ENCODE measurements around the gene URM1.

Gene URM1

DNA sequence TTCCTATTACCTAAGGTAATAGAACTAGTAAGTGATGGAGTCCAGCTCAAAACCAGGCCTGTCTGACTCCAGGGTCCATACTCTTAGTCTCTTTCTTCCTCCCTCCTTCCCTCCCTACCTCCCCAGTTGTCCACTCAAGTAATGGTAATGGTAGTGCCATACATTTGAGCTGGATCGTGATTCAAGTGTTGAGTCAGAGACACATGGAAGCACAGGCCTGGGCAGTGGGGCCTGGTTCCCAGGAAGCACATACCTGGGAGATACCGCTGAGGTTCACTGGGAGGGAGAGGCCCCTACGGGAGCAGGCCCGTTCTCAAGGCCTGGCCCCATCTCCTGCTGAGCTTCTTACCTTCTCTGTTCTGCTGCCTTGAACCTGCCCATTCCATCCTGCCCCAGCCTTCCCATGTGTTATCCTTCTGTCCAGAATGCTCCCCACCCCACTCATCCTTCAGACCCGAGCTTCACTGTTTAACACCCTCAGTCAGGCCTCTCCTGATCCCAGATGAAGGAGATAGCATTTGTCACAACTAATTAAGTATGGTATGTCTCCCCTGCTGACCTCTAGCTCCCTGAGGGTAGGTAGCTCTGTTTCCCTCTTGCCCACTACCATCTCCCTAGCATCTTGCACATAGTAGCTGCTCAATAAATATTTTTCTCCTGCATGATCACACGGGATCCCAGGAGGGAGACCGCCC is 13.8 kb downstream of the URM1 start:
- in situ Hi-C loops (cut with MboI; ENCODE audit: low sequenced_read_pairs) = no loop called here

GRCh38 chr9:128385496-128386460 is 14.6 kb downstream of the URM1 start:
- in situ Hi-C loops (cut with MboI; ENCODE audit: low sequenced_read_pairs) = no loop called here

GRCh38 chr9:128388150-128388549 is 17.0 kb downstream of the URM1 start:
- in situ Hi-C loops (cut with MboI; ENCODE audit: low sequenced_read_pairs) = no loop called here

GRCh38 chr9:128389395-128390149 is 18.4 kb downstream of the URM1 start:
- in situ Hi-C loops (cut with MboI; ENCODE audit: low sequenced_read_pairs) = no loop called here

DNA sequence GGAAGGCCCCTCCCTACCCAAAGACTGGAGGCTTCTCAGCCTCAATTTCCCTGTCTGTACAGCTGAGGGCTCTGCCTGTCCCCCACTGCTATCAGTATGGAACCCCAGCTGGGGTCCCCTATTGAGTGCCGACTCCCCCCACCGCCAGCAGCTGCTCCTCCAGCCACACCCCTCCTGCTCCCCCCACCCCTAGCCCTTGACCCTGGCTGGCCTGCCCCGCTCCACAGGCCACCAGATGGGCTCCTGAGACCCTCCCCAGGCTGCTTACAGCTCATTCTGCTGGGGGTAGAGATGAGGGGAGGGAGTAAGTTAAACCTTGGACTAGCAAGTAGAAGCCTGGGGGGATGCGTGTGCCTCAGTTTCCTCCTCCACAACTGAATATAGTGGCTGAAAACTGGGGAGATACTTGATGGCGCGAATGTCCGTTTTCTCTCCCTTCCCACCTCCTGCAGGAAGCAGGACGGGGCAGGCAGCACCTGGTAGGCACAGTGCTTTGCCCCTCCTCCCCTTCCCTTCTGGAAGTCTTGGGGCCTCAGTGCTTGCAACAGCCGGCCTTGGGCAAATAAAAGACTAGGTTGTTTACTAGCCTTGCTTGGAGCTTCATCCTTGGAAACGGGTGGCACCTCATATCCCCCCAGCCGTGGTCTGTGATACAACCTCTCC is 19.1 kb downstream of the URM1 start:
- in situ Hi-C loops (cut with MboI; ENCODE audit: low sequenced_read_pairs) = no loop called here

DNA sequence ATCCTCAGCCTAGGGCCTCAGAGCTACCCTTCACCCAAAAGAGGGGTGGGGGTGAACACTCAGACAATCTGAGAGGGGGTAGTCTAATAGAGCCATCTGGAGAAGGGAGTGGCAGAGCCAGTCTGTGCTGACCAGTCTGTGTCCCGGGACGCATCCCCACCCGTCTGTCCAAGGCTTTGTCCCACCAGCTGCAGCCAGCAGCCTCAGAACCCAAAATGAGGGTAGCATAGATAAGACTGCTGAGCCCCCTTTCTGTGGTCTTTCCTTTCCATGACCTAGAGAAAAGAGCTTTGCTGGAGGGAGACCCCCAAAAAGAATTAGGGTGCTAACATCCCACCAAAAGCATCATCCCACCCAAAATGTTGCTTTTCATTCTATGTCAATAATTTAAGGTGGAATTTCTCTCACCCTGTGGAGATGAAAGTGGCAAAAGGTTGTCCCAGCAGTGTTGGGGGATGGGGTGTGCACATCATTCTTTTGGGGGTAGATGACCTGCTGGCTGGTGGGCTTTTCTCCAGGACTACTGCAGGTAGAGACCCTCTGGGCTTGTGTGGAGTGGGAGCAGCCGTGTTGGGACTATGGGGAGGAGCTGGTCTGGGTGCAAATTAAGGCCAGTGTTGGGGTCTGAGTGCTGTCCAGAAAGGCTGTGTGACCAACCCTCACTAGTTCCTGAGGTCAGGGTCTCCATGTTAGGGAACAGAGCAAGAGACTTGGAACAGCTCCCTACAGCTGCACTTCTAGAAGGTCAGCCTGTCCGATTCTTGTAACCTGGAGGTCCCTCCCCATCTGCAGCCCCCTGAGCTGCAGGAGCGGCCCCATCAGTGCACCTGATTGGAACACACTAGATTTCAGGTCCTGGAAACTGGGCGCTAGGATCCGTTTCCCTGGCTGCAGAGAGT is 19.9 kb downstream of the URM1 start:
- in situ Hi-C loops (cut with MboI; ENCODE audit: low sequenced_read_pairs) = no loop called here

GRCh38 chr9:128391956-128392301 is 20.8 kb downstream of the URM1 start:
- in situ Hi-C loops (cut with MboI; ENCODE audit: low sequenced_read_pairs) = no loop called here

DNA sequence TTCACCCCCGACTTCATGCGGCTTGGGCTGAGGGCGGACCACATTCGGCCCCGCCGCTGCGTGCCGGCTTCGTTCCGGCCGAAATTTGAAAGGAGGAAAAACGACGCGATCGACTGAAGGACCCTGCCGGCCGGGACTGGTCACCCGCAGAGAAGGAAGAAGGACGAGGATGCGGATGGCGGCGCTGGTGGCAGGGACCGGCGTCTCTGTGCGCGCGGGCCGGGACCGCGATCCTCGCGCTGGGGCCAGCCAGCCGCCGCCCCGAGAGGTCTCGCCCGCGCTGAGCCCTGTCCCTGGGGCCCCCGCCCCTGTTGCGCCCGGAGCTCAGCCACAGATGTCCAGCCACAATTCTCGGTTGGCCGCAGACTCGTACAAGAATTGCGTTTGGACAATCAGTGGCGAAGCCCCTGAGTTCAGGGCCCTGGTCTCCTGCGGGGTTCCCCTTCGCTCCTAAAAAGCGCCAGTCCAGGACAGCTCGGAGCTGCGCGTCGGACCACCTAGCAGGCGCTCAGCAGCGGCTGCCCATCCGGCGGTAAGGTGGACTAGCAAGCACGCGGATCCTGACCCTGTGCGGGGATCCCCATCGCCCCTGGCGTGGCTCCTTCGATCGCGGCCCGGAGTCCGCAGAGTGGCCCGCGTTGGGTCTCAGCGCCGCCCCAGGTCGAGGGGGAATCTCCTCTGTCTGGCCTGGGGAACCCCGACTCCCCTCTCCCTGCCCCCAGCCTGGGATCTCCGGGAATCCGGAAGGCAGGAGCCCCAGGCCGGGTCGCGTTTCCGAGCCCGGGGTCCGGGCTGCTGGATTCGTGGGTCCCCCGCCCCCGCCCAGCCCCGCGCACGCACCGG is 21.3 kb downstream of the URM1 start:
- in situ Hi-C loops (cut with MboI; ENCODE audit: low sequenced_read_pairs) = no loop called here

DNA sequence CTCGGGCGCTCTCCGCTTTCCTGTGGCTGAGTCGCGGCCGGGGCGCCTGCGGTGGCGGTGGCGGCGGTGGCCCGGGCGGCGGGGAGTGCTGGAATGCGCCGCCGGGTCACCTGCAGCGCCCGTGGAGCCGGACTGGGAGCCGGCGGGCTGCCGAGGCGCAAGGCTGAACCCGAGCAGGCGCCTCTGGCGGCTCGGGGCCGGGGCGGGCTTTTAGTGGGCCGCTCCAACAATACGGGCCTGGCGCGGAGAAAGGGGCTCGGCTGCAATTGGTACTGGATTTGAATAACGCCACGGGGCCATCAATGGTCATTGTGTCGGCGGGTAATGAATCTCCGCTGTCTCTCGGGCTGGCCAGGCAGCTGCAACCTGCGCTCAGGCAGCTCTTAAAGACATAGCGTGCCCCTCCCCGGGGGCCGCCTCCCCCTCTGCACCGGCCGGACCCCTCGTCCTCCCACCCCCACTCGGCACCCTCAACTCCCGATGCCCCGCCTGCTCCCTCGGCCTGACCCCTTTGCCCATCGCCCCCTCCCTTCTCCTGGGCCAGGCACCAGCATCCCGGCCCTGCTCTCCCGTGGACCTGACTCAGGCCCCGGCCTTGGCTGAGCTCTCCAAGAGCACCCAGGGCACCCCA is 22.1 kb downstream of the URM1 start:
- in situ Hi-C loops (cut with MboI; ENCODE audit: low sequenced_read_pairs) = no loop called here

DNA sequence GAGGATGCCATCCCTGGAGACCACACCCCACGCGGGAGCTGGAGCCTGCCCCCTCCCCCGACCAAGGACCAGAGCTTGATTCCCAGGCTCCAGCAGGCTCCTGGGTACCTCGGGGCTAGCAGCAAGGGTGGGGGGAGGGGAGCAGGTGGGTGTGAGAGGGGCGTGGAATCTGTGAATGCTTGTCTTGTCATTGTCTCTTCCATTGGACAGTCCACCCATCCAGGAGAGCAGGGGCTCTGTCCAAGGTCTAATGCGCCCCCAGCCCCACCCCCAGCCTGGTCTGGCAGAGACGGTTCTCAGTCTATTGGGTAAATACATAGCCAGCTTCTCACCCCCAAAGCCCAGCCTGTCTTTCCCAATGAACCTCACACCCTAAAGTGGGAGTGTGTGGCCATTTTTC is 22.8 kb downstream of the URM1 start:
- in situ Hi-C loops (cut with MboI; ENCODE audit: low sequenced_read_pairs) = no loop called here

- in situ Hi-C loops (cut with MboI; ENCODE audit: low sequenced_read_pairs) = no loop called here
These were observed 23.4 kb downstream of the URM1 start for GRCh38 chr9:128394379-128395168.

DNA sequence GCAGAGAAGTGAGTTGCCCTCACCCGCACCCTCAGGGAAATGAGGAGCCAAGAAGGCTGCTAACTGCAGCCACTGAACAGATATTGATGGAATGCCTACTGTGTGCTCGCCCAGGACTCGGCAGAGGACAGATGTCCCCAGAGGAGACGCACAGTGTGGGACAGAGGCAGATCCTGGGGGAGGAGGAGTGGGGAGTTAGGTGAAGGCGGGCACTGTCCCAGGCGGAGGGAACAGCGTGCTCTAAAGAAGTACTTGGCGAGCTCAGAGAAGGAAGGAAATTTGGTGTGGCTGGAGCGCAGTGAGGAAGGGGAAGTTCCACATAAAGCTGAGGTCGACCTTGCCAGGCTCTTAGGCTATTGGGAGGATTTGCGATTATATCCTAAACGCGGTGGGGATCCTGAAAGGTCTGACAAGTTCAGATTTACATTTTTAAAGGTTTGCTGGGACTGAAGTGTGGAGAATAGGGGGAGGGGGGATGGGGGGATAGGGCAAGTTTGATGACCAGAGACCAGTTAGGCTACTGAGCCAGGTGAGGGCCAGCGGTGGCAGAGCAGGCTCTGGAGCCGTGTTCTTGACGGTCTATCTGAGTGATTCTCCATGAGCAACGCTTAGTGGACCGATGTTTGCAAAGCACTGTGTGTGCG is 25.9 kb downstream of the URM1 start:
- in situ Hi-C loops (cut with MboI; ENCODE audit: low sequenced_read_pairs) = no loop called here

DNA sequence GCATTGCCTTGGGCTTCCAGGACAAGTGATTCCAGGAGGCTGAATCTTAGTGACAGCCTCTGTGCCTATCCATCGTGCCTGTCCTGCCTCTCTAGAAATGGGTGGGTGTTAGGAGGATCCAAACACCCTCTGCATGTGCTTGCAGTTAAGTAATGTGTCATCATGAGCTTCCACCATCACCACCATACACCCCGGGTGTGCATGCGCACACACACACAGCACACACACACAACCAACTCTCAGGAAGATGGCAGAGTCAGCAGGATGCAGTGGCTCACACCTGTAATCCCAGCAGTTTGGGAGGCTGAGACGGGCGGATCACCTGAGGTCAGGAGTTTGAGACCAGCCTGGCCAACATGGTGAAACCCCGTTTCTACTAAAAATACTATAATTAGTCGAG is 26.7 kb downstream of the URM1 start:
- in situ Hi-C loops (cut with MboI; ENCODE audit: low sequenced_read_pairs) = no loop called here

GRCh38 chr9:128399861-128400260 is 28.7 kb downstream of the URM1 start:
- in situ Hi-C loops (cut with MboI; ENCODE audit: low sequenced_read_pairs) = no loop called here

DNA sequence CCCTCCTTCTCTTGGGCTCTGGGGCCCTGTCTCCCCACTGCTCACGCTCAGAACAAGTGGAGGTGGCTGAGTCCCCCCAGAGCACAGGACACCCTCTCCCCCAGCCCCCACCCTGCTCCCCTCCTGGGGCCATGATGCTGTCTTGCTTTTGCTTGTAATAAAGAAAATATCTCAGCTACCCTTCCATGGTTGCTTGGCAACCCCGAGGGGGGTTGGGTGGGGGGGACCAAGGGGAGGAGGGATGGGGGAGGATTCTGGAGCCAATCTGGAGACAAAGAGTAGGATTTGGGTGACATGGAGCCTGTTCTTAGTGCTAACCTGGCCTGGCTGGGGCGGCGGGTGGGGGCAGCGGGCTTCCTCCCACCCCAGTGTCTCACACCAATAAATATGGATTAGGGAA is 33.4 kb downstream of the URM1 start:
- in situ Hi-C loops (cut with MboI; ENCODE audit: low sequenced_read_pairs) = no loop called here

DNA sequence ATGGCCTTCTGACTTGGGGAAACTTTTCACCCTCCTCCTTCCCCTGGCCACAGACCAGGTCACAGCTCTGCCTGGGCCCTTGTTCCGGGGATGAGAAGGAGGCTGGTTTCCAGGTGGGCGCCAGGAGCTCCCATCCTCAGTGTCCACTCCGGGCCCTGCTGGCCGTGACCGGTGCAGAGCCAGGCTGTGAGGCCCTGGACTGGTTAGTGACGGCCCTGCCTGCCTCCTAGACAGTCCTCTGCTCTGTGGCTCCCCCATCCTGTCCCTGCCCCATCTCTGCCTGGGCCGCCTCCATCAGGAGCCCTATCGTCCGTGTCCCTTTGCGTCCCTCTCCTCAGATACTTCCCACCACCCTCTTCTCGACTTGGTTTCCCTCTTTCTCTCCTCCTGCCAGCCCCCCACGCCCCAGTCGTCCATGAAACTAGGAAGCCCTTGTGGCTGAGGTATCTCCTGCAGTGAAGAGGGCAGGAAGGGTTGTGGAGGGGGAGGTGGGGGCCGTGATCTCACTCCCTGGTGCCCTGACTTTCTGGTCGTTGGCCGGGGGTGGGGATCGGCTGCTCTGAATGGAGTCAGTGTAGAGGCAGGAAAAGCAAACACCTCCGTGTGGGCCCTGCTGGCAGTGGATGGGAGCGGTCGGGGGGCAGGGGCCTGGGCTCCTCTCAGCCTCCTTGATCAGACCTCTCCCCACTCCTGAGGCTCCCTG is 34.1 kb downstream of the URM1 start:
- in situ Hi-C loops (cut with MboI; ENCODE audit: low sequenced_read_pairs) = no loop called here

DNA sequence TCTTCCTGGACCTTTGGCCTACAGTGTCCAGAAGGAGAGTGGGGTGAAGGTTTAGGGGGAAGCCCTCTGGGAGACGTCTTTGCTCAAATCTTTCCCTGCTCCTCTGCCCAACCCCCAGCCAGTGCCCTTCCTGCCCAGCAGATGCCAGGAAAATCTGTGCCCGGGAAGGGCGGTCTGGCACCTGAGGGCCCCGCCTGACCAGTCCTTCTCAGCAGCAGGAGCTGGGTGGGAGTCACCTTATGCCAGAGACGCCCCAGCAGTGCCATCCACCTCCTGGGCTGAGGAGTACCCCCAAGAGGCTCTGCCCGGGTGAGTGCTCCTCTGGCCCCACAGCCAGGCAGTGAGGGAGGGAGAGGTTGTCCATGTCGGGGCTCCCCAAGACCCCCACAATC is 34.6 kb downstream of the URM1 start:
- in situ Hi-C loops (cut with MboI; ENCODE audit: low sequenced_read_pairs) = no loop called here
